ENCODE data around the gene KIF26B. TPM values are rescaled to one million over a fixed set of nuclear protein-coding genes. Genes with fewer than 3 reads are reported as not detected.
"Not testable (repeated sequence)": the region's sequence is repeated elsewhere in the genome, so short reads cannot be mapped to it uniquely, and the experiment has no call there.

Gene KIF26B
- total RNA-seq, 1 donor: 0.54 TPM

- DNase-seq (ENCODE audit: low read depth in 2 of 3, low spot score in 2 of 3): no peak
These were observed 187.0 kb downstream of the KIF26B start for GRCh38 chr1:245341743-245342142.

- no peak for DNase-seq (ENCODE audit: low read depth in 2 of 3, low spot score in 2 of 3)
These were observed 190.6 kb downstream of the KIF26B start for GRCh38 chr1:245345191-245345884.

GRCh38 chr1:245348626-245349025, 193.8 kb downstream of the KIF26B start:
- no peak for DNase-seq (ENCODE audit: low read depth in 2 of 3, low spot score in 2 of 3)

DNA sequence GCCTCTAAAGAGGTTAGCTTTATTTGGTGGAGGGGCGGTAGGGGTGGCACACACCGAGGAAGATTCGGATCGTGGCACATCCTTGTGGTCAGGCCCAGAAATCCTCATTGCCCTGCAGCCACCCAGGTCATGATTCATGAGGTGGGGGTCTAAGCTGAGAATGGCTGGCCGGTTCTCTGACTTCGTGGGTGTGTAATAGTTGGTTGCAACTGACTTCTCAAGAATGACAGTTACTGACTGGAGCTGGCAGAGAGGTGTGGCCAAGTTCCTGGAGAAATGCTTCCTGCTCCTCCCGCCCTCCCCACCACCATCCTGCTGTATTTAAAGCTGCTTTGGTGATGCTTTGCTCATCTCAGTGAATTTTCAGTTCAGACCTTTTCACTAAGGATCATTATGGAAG, 198.6 kb downstream of the KIF26B start:
- DNase-seq (ENCODE audit: low read depth in 2 of 3, low spot score in 2 of 3): no peak

GRCh38 chr1:245353915-245354775, 199.4 kb downstream of the KIF26B start:
- DNase-seq (ENCODE audit: low read depth in 2 of 3, low spot score in 2 of 3): no peak

GRCh38 chr1:245355851-245356630, 201.3 kb downstream of the KIF26B start:
- DNase-seq (ENCODE audit: low read depth in 2 of 3, low spot score in 2 of 3): not testable (repeated sequence)

DNA sequence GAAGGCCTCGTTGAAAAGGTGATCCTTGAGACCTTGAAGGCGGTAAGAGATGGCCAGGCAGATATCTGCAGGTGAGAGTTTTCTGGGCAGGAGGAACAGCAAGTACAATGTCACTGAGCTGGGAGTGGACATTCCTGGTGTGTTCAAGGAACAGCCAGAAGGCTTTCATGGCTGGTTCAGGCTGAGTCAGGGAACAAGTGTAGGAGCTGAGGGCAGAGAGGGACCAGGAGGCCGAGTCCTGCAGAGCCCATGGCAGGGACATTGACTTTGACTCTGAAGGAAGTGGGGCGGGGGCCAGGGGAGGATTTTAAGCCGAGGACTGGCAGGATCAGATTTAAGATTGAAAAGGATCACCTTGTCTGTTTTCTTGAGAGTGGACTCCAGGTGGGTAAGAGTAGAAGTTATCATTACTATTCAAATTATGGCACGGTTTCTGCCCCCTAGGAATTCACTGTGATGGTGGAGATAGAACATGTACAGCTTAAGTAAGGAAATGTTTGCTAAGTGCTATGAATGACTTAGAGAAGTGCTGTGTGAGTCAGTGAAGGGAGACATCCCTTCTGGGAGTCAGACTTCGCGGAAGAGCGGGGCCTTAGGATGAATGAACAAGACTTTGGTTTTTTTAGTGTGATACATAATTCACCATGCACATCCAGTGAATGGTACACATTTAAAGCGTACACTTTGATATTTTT, 202.3 kb downstream of the KIF26B start:
- no peak for DNase-seq (ENCODE audit: low read depth in 2 of 3, low spot score in 2 of 3)

DNA sequence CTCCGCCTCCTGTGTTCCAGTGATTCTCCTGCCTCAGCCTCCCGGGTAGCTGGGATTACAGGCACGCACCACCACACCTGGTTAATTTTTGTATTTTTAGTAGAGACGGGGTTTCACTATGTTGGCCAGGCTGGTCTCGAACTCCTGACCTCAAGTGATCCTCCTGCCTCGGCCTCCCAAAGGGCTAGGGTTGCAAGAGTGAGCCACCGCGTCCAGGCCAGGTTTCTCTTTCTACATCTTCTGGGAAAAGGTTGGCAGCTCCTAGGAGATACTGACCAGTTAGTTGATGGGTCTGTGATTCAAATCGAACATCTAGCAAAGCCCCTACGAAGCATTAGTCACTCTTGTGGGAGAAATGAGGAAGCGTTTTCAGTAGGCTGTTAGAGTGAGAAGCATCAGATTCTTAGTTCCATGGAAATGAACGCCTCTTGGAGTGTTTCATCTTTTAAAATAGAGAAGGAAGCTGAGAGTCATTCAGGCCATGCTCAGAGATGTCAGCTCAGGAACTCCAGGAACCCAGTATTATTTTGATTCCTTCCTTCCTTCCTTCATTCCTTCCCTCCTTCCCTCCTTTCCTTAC, 204.4 kb downstream of the KIF26B start:
- not testable (repeated sequence) for DNase-seq (ENCODE audit: low read depth in 2 of 3, low spot score in 2 of 3)

DNA sequence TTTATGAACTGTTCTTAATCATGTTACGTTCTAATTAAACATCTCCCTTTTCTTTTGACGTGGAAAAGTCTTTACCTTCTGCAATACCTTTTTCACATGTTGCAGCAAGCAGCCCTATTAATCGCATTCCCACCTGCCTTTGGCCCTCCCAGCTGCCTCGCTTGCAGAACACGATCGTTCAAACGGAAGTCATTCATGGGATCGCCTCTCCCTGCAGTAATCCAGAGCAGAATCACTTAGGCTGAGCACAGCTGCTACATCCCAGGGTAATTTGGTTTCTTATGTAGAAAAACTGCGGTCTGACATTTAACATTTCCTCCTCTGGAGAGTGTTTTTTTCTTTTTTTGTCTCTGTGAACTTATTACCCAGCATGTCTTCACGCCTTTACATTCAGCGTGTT, 206.3 kb downstream of the KIF26B start:
- DNase-seq (ENCODE audit: low read depth in 2 of 3, low spot score in 2 of 3): no peak

DNA sequence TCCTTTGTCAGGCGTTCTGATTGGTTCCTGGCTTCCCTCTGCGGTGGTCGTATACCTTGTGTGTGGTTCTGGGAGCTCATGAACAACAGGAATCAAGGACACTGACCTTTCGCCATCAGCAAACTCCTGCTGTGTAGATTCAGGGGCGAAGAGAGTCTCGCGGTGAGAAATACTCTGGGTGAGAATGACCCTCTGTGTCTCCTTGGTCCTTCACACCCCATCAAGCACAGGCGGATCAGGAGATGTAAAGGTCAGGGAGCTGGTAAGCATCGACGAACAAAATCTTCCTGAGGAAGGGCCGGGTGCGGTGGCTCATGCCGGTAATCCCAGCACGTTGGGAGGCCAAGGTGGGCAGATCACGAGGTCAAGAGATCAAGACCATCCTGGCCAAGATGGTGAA, 207.2 kb downstream of the KIF26B start:
- DNase-seq (ENCODE audit: low read depth in 2 of 3, low spot score in 2 of 3): no peak

DNA sequence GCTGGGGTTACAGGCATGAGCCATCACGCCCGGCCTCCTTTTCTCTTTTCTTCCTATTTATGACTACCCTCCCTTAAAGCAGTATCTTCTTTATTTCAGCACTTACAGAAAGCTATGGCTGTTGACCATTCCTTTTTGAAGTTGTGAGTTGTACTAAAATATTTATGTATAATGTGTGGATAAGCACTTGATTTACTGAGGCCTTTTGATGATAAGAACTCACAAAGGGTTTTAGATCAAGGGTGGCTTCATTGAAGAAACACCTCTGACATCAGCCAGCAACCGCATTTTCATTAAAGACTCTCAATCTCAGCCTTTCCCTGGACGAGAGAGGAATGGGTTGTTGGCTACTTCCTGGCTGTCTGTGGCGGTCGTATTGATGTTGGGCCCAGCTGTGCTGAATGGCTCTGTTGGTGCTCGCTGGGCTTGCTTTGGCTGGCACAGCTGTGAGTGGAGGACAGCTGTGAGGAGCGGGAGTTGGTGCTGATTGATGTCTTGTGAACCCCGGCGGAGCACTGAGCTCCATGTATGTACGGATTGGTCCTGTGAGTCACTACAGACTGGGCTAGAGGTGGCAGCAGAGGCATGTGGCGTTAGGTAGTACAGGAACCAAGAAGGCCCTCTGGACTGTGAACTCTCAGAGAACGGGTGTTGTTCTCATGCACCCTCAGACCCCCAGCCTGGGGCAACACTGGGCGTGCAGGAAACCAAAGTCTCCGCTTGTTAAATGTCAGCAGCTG, 208.8 kb downstream of the KIF26B start:
- no peak for DNase-seq (ENCODE audit: low read depth in 2 of 3, low spot score in 2 of 3)

DNA sequence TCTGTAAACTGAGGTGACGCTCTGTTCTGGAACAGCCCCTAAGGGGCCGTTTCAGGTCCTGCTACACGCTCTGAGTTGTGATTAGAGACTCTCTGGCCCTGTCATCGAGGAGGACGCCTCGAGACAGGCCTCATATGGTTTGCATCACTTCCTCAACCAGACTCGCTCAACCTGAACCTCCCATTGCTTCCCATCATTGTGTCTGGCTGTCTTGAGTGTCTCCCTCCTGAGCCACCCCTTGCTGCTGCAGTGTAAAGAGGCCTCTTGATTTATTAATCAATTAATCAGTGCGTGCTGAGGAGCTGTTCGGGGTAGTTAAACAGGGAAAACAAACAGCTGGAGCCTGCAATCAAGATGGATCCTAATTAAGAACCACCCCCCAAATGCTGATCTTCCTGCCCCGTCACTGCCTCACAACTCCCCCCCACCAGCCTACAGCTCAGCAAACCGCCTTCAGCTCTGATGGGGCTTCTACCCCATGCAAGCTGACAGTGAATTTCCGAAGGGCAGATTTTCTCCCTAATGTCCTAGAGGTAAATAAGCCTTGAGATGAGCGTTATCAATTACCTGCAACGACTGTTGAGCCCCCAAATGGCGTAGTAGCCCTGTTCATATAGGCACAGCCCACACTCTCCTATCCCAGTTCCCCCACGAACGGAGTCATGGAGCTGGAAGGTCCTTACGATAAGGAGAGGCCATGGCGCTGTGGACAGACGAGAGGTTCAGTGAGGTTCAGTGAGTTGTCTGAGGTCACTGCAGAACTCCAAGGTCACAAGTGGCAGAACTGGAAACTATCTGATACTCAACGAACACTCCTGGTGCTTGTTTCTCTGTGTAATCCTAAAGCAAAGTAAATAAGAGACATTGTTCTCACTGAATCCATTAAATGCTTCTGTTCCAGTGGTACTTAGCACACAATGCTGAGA, 210.6 kb downstream of the KIF26B start:
- no peak for DNase-seq (ENCODE audit: low read depth in 2 of 3, low spot score in 2 of 3)

GRCh38 chr1:245366886-245367285, 212.1 kb downstream of the KIF26B start:
- no peak for DNase-seq (ENCODE audit: low read depth in 2 of 3, low spot score in 2 of 3)

- DNase-seq (ENCODE audit: low read depth in 2 of 3, low spot score in 2 of 3): no peak
These were observed 215.5 kb downstream of the KIF26B start for GRCh38 chr1:245370175-245370825.

DNA sequence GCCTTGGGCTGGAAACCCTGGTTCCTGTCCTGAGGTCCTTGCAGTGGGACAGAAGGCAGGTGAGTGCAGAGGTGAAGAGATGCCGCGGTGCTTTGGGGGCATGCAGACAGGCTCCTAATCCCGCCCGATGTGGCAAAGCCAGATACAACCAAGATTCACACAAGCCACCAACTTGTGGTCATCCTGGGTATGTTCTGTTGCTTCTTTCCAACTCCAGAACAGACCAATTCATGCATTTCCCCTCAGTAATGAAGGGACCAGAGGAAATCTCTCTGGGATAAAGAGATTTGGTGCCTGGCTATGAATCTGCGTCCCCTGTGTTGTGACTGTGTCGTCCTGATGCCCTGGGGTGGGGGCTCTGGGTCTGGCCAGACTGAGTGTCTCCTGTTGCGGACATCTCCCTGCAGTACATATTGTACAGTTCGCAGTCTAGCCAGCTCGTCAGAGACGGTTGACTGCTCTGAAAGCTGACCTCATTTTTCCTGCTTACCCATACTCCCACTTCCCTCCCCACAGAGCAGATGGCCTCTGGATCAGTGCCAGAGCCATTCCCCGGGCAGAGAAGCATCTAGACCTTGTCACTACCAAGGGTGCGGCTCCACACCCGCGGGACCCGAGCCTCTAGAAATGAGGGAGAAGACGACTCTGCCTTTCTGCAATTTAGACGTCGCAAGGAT, 216.3 kb downstream of the KIF26B start:
- DNase-seq (ENCODE audit: low read depth in 2 of 3, low spot score in 2 of 3): no peak

GRCh38 chr1:245373131-245373530, 218.3 kb downstream of the KIF26B start:
- DNase-seq (ENCODE audit: low read depth in 2 of 3, low spot score in 2 of 3): no peak

DNA sequence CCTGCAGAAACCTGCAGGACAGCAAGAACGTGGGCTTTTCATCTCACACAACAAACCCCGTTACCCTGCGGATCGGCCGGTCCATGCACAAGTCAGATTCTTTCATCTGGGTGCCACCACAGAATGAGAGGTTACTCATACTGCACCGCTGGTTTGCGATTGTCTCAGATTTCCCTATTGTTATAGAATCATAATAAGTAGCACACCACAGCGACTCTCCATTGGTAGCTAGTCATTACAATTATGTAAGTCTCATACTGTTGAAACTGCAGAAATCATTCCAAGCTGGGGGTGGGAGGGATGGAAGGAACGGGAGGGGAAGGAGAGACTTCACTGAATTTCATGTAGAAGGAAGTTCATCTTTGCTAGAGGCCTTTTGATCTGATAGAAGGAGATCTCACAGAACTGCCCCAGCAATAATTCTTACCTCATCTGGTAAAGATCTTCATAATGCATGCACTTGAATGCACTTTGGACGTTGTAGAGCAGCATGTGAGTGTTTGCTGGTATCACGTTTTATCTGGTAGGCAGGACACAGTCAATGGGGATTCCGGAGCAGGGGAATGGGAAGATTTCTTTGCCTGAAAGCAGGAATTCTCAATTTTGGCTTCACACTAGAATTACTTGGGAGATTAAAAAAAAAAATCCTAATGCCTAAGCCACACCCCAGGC, 221.1 kb downstream of the KIF26B start:
- no peak for DNase-seq (ENCODE audit: low read depth in 2 of 3, low spot score in 2 of 3)

Measured in hematopoietic multipotent progenitor cell (in vitro differentiated cells).